Thyroid gland (tissue), 4 donors: ENCODE data around the gene F8.

Source experiments
- POLR2A ChIP-seq, 2 donors: fragments of 450-650 bp; IDR thresholded peaks; one replicate each; pipeline ENCODE4 v1.6.1; 2017; ENCODE audit warnings: antibody characterized with exemption in 2 of 2, mild to moderate bottlenecking in 2 of 2, moderate library complexity in 1 of 2
- TF ChIP-seq, protein P1 (sequence below), 6 experiments: fragments of 200-600 bp in 3 of 6; fragments of 450-650 bp in 3 of 6; sonication (generic) in 3 of 6; IDR thresholded peaks; one replicate each; pipeline ENCODE4 v1.5.1; 2016 to 2019; ENCODE audit warnings: antibody characterized with exemption in 6 of 6, mild to moderate bottlenecking in 2 of 6, inconsistent platforms in 1 of 6, moderate library complexity in 1 of 6

DNA sequence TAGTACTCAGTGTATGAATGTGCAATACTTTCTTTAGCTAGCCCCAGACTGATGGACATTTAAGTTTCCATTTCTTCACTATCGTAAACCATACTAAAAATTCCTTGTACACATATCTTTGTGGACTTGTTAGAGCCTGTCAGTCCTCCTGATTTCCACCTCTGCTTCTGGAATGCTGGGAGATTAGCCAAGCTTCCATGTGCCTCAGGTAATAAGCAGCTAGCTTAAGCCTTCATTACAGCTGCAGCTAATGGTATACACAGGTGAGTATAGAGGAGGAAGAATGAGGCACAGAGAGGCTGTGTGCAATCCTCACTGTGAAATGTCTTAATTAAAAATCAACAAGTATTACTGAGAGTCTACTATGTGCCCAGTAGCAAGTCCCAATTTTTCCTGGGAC, 197.9 kb downstream of the F8 start:
- TF ChIP-seq, protein P1, sequence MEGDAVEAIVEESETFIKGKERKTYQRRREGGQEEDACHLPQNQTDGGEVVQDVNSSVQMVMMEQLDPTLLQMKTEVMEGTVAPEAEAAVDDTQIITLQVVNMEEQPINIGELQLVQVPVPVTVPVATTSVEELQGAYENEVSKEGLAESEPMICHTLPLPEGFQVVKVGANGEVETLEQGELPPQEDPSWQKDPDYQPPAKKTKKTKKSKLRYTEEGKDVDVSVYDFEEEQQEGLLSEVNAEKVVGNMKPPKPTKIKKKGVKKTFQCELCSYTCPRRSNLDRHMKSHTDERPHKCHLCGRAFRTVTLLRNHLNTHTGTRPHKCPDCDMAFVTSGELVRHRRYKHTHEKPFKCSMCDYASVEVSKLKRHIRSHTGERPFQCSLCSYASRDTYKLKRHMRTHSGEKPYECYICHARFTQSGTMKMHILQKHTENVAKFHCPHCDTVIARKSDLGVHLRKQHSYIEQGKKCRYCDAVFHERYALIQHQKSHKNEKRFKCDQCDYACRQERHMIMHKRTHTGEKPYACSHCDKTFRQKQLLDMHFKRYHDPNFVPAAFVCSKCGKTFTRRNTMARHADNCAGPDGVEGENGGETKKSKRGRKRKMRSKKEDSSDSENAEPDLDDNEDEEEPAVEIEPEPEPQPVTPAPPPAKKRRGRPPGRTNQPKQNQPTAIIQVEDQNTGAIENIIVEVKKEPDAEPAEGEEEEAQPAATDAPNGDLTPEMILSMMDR (IDR thresholded peaks at IDR 0.05), result no peak
- TF ChIP-seq POLR2A (IDR thresholded peaks at IDR 0.05), result no peak
